Stimulated activated effector memory CD8-positive, alpha-beta T cell treated with anti-CD3 and anti-CD28 coated beads, Interleukin-12 subunit alpha, Interleukin-12 subunit beta, amount 100 ng/mL, for 72 hours (primary cell): ENCODE measurements around the gene FYN.

Source experiments
- ATAC-seq: fragments of 150-1000 bp; cut with Tn5 transposase; 2 replicates; pipeline ENCODE4 v1.10.0; 2021
- DNase-seq, 2 donors: peaks; one replicate each; pipeline ENCODE4 v3.0.0; 2021 to 2022; ENCODE audit warnings: low spot score in 2 of 2
- H3K27ac Mint-ChIP-seq: one replicate; pipeline ENCODE4 v1.8.0; 2022; ENCODE audit warnings: mild to moderate bottlenecking, mixed read lengths
- H3K36me3 Mint-ChIP-seq: one replicate; pipeline ENCODE4 v1.8.0; 2022; ENCODE audit warnings: mild to moderate bottlenecking, mixed read lengths
- H3K4me1 Mint-ChIP-seq: one replicate; pipeline ENCODE4 v1.8.0; 2022; ENCODE audit warnings: mixed read lengths
- H3K4me3 Mint-ChIP-seq: one replicate; pipeline ENCODE4 v1.8.0; 2022; ENCODE audit warnings: mild to moderate bottlenecking, mixed read lengths
- H3K9me3 Mint-ChIP-seq: one replicate; pipeline ENCODE4 v1.8.0; 2022; ENCODE audit warnings: mixed read lengths

The FYN gene

DNA sequence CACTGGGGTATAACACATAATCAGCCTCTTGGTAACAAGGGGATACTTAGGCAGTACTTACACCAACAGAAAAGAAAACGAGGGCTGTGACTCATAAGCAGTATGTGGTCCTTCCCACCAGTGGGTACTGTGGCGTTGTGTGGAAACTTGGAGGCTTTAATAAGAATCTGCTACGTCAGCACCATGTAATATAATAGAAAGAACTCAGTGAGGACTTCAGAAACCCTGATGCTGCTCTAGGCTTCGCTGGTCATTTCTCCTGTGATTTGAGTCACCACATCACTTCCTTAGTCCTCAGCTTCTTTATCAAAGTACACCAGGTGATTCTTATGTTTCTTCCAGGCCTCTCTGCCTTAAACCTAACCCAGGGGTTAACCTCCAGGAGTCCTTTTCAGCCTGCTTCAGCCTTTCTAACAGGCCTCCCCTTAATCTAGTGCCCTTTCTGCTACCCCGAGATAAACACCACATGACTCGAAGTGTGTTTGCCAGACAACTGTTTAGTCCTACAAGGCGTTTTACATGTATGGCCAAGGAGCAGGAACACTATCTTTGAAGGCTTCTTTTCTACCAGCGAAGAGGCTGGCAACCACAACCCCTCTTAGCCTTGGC lies 68.5 kb downstream of the FYN start:
- Mint-ChIP-seq H3K4me3 (peak overlapping the region; percentile 62), H3K36me3 (peaks cover 94% of the 10 kb centered on the region), H3K4me1 (peaks cover 86% of the 10 kb centered on the region), H3K27ac (peak overlapping the region; percentile 95), H3K9me3 (no peaks in the 10 kb centered on the region)
- ATAC-seq (peak; percentile 87), DNase-seq (peak; percentile 56 to 89)

DNA sequence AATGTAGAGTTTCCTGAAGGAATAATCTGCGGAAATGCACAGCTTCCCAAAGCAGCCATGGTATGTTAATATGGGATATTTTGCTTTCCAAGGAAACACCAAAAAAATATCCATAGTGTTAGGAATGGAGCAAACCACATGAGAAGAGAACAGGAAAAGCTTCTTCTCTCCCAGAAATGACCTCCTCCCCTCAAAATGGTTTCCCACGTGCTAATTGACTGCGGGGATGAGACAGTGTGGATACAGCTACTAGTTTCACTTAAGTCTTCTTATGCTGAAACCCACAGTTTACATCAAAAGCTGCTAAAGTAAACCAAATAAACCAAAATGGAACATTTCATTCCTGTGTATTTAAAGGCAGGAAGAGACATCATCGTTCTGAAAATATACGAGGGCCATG lies 69.4 kb downstream of the FYN start:
- peaks cover 94% of the 10 kb centered on the region for H3K4me1 Mint-ChIP-seq
- H3K36me3 Mint-ChIP-seq: peaks cover 94% of the 10 kb centered on the region
- peak overlapping the region; percentile 62 for H3K4me3 Mint-ChIP-seq
- no peaks in the 10 kb centered on the region for H3K9me3 Mint-ChIP-seq
- ATAC-seq (no peak), DNase-seq (no peak)
- peak overlapping the region; percentile 95 for H3K27ac Mint-ChIP-seq

DNA sequence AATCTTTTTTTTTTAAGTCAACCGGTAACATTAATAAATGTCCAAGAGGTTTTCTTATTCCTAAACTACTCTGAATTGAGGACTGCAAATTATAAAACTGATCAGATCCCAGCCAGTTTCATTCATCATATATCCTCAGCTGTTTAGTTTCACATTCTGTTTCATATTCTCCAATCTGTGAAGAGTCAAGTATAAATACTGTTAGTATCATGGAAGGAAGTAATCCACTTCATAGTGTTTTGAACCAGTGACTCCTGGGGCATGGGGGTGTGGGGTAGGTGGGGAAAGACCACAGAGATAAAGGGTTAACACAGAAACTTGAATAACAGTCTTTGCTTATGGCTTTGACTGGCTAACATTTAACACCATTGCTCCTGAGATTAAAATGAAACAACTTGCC lies 69.9 kb downstream of the FYN start:
- Mint-ChIP-seq H3K4me3 (peak overlapping the region; percentile 62), H3K4me1 (peaks cover 96% of the 10 kb centered on the region), H3K27ac (peak overlapping the region; percentile 95), H3K36me3 (peaks cover 94% of the 10 kb centered on the region), H3K9me3 (no peaks in the 10 kb centered on the region)
- DNase-seq: no peak
- ATAC-seq: peak; percentile 2

DNA sequence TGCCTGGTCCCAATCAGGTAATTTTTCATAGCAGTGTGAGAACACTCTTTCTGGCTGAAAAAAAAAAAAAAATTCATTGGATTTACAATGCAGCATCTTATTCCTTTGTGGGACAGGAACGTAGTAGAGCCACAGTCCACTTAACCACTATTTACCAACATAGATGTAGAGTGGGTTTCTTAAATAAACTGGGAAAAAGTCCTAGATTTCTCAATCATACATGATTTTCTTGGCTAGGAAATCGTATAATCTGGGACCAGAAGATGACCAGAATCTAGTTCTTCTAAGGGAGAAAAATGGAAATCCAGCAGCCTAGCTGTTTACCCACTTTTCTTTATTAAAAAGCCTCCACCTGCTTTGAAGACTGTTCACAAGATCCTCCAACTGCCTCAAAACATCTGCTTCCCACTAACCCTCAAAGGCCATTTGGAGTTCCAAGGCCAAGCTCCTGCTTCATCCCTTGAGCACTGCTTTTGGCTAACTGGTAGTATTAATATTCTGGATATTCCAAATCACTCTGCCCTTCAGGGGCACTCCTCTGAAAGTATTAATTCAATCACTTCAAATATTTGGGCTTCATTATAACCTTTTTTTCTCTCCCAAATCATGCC lies 70.4 kb downstream of the FYN start:
- Mint-ChIP-seq H3K4me1 (peaks cover 92% of the 10 kb centered on the region), H3K4me3 (peak overlapping the region; percentile 62), H3K27ac (peak overlapping the region; percentile 95), H3K36me3 (peaks cover 93% of the 10 kb centered on the region), H3K9me3 (no peaks in the 10 kb centered on the region)
- ATAC-seq (no peak), DNase-seq (no peak)

DNA sequence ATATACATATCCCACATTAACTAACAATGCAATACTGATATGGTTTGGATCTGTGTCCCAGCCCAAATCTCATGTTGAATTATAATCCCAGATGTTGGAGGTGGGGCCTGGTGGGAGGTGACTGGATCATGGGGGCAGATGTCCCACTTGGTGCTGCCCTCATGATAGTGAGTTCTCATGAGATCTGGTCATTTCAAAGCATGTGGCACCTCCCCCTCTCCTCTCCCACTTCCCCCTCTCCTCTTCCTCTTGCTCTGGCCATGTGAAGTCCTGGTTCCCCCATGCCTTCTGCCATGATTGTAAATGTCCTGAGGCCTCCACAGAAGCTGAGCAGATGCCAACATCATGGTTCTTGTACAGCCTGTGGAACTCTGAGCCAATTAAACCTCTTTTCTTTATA lies 71.2 kb downstream of the FYN start:
- H3K27ac Mint-ChIP-seq: peak overlapping the region; percentile 95
- no peak for ATAC-seq
- no peak for DNase-seq
- no peak overlapping the region for H3K4me3 Mint-ChIP-seq
- H3K9me3 Mint-ChIP-seq: no peaks in the 10 kb centered on the region
- H3K4me1 Mint-ChIP-seq: peaks cover 87% of the 10 kb centered on the region
- peaks cover 92% of the 10 kb centered on the region for H3K36me3 Mint-ChIP-seq

DNA sequence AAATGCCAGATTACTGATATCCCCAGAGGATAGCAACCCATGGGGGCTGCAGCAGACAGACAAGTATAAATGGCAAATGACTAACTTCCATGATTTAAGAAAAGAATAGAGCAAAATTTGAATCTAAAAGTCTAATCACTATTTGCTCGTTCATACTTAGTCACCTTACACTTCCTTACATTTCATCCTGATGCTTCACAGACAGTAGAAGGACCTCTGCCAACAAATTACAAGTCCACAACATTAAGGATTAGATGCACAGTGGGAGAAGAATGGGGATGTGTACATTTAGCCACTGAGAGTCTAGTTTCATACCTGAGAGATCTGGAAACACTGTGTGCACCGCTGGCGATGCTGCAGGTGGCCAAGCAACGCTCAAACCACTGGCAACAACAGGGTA lies 72.4 kb downstream of the FYN start:
- Mint-ChIP-seq H3K4me3 (no peak overlapping the region), H3K36me3 (peaks cover 84% of the 10 kb centered on the region), H3K4me1 (peaks cover 87% of the 10 kb centered on the region), H3K27ac (peak overlapping the region; percentile 24), H3K9me3 (no peaks in the 10 kb centered on the region)
- ATAC-seq: no peak
- DNase-seq: no peak

DNA sequence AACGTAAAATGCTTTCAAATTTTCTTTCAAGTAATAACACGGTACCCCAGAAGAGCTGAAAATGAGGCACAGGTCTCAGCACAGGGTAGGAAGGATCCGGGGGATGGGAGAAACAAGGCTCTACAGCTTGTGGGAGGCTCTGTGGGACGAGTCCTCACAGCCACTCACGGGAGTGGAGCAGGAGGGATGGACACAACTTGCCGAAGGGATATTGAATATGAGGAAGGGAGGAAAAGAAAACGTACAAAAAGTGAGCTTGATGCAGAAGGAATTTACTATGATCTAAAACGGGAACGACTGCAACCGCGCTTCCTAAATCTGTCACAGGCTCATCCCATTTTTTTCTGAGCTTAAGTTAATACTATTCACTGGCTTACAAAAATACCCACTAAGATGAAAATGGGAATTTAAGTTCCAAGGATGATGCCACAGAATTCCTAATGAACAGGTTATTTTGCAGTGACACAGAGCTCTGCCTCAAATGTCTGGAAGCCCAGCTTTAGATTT lies 72.9 kb downstream of the FYN start:
- peaks cover 81% of the 10 kb centered on the region for H3K36me3 Mint-ChIP-seq

DNA sequence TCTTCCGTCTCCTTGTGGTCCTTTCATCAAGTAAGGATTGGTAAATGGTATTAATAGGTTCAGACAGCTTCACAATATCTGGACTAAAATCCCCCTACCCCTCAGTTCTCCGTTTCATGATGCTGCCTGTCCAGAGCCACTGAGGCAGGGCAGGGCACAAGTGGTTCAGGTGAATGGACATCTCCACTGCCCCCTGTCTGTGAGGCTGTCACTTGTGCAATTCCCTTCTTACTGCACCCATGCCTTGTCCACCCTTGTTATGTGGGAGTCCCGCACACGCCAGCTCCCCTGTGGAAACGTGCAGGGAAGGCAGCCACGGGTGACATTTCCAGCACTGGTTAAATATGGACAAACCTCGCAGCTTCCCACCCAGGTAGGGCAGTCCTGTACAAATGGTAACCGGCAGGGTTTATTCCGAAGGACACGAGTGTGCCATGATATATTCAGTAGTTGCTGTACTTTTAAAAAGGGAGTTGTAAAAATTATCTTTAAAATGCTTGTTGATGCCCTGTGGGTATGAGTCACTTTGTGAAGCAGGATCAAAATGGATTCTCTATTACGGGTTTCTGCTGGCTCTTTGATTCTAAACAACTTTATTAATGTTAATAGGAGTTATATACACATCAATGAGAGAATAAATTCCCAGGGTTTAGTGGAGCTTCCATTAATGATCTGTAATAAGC lies 73.5 kb downstream of the FYN start:
- Mint-ChIP-seq H3K4me1 (peaks cover 87% of the 10 kb centered on the region), H3K27ac (peak overlapping the region; percentile 71), H3K36me3 (peaks cover 80% of the 10 kb centered on the region), H3K4me3 (no peak overlapping the region), H3K9me3 (no peaks in the 10 kb centered on the region)
- DNase-seq: no peak
- ATAC-seq: no peak

More for the DNA sequence above, 72.9 kb downstream of the FYN start:
- Mint-ChIP-seq H3K4me1 (peaks cover 87% of the 10 kb centered on the region), H3K9me3 (no peaks in the 10 kb centered on the region), H3K4me3 (no peak overlapping the region), H3K27ac (peak overlapping the region; percentile 24)
- no peak for ATAC-seq
- no peak for DNase-seq

DNA sequence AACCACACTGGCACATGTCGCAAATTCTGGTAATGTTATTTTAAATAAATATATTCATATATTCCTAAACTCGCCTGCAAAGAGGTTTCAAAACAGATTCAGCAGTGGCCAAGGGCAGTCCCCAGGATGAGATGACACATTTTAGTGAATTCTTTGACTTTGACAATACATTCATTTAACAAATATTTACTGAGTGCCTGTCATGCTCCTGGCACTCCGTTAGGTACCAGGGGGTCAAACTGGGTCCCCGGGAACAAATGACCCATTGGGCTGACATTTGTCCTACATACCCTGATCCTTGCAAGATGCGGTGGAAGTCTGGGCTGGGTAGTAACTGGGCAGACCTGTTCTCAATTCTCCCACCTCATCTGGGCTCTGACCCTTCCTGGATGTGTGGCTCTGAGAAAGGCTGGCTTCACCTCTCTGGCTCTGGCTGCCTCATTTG lies 74.9 kb downstream of the FYN start:
- H3K27ac Mint-ChIP-seq: peak overlapping the region; percentile 71
- peaks cover 86% of the 10 kb centered on the region for H3K36me3 Mint-ChIP-seq
- H3K4me3 Mint-ChIP-seq: no peak overlapping the region
- DNase-seq (peak in 1 of 2 donors; percentile 47), ATAC-seq (no peak)
- peaks cover 85% of the 10 kb centered on the region for H3K4me1 Mint-ChIP-seq
- no peaks in the 10 kb centered on the region for H3K9me3 Mint-ChIP-seq

DNA sequence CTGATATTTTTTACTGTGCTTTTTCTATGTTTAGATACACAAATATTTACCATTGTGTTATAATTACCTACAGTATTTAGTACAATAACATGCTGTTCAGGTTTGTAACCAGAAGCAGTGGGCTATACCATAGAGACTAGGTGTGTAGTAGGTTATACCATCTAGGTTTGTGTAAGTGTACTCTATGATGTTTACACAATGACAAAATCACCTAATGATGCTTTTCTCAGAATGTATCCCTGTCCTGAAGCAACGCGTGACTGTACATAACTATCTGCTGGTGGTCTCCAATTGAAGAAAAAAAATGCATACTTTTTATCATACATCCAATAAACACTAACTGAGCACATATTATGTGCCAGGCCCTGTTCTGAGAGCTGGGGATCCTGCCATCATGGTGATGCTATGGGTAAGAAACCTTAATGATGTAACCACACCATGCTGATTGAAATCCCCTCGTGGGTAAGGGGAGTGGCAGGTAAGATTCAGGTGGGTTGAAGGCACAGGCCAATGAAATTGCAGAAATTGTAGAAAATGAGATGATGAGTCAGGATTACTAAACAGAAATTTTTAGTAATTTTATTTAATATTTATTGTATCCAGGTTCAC lies 76.8 kb downstream of the FYN start:
- H3K36me3 Mint-ChIP-seq: peaks cover 84% of the 10 kb centered on the region
- DNase-seq (peak in 1 of 2 donors; percentile 48), ATAC-seq (no peak)
- H3K4me3 Mint-ChIP-seq: no peak overlapping the region
- H3K9me3 Mint-ChIP-seq: no peaks in the 10 kb centered on the region
- peaks cover 70% of the 10 kb centered on the region for H3K4me1 Mint-ChIP-seq
- no peak overlapping the region for H3K27ac Mint-ChIP-seq

DNA sequence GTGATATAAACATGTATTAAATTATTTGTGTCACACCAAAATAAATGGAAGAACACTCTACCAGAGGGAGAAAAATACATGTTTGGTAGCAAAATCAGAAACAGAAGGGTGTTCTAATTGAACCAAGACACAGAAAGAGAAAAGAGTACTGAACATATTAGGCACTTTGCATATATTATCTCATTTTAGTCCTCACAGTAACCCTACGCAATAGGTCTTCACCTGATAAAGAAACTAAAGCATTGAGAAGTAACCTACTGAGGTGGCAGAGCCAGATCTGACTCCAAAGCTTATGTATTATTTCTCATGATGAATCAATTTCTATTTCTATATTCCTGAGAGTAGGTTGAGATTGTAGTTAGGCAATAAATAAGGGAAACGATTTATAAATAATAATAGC lies 77.7 kb downstream of the FYN start:
- peak in 1 of 2 donors; percentile 28 for DNase-seq
- Mint-ChIP-seq H3K36me3 (peaks cover 81% of the 10 kb centered on the region), H3K27ac (no peak overlapping the region), H3K4me1 (peaks cover 63% of the 10 kb centered on the region), H3K4me3 (no peak overlapping the region), H3K9me3 (no peaks in the 10 kb centered on the region)
- peak; percentile 35 for ATAC-seq

DNA sequence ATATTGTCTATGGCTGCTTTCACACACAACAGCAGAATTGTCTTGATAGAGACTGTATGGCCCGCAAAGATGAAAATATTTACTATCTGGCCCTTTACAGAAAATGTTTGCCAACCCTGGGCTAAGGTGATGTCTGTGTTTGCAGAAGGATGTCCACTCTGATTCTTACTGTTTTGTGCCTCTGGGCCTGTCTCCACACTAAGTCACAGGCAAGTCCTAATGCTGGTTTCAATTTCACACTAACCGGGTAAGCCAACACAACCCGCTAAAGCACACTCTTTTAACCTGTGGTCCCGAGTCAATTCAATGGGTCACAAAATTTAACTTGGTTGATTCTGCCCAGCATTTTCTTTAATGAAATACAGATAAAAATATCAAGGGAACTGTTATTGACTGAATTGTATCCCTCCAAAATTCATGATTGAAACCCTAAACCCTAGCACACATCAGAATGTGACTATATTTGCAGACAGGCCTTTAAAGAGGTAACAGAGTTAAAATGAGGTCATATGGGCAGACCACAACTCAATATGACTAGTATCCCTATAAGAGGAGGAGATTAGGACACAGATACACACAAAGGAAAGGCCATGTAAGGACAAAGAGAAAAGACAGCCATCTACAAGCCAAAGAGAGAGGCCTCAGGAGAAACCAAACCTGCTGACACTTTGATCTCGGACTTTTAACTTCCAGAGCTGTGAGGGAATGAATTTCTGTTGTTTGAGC lies 78.4 kb downstream of the FYN start:
- H3K27ac Mint-ChIP-seq: no peak overlapping the region
- H3K36me3 Mint-ChIP-seq: peaks cover 79% of the 10 kb centered on the region
- peak; percentile 89 for ATAC-seq
- H3K4me3 Mint-ChIP-seq: no peak overlapping the region
- peaks cover 57% of the 10 kb centered on the region for H3K4me1 Mint-ChIP-seq
- DNase-seq: no peak
- H3K9me3 Mint-ChIP-seq: no peaks in the 10 kb centered on the region

DNA sequence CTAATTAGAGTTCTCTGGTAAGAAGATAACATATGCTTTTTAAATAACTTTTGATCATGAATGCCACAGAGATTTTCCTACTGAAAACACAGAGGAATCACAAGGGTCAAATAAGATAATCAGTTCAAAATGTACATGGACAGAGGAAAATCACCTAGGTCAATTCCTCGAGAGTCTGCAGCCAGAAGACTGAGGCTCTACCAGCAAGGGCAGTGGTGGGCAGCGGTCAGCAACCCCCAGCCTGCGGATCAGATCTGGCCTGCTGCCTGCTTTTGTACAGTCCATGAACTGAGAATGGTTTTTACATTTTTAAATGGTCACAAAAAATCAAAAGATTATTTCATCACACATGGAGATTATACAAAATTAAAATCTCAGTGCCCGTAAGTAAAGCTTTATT lies 79.0 kb downstream of the FYN start:
- no peak for ATAC-seq
- Mint-ChIP-seq H3K4me3 (no peak overlapping the region), H3K4me1 (peaks cover 51% of the 10 kb centered on the region), H3K27ac (no peak overlapping the region), H3K36me3 (peaks cover 73% of the 10 kb centered on the region), H3K9me3 (no peaks in the 10 kb centered on the region)
- no peak for DNase-seq

DNA sequence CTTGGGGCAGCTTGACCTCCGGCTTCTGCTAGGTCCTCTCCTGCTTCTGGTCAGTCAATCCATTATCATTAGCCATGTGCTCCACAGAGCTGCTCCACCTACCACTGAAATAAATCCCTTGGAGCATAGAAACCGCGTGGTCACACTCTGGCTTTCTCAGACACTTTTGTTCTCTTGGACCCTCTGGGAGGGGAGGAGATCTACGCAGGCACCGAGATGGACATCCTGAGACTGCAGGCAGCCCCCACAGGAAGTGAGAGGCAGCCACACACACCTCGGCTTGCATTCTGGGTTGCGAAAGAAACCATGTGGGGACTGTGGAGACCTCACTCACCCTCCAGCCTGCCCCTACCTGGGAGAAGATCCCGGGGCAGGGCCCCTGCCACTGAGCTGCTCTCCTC lies 79.5 kb downstream of the FYN start:
- DNase-seq: peak; percentile 38 to 82
- peak; percentile 80 for ATAC-seq
- Mint-ChIP-seq H3K27ac (no peak overlapping the region), H3K4me1 (peaks cover 45% of the 10 kb centered on the region), H3K9me3 (no peaks in the 10 kb centered on the region), H3K4me3 (no peak overlapping the region), H3K36me3 (peaks cover 68% of the 10 kb centered on the region)
